B cell (primary cell): Measurements from ENCODE around the gene SWAP70.

ENCODE experiments used
- CTCF ChIP-seq: fragments of 200-600 bp; IDR thresholded peaks from one replicate; pipeline ENCODE4 v1.8.0; 2022; ENCODE audit warnings: antibody characterized with exemption, mild to moderate bottlenecking
- EZH2 ChIP-seq: IDR thresholded peaks from 2 replicates; pipeline ENCODE4 v1.6.1; 2012; ENCODE audit warnings: borderline replicate concordance, low read depth, mild to moderate bottlenecking, moderate library complexity, low read length; ENCODE audit not compliant: insufficient read depth, poor library complexity, severe bottlenecking

- TF ChIP-seq CTCF (no peak), EZH2 (no peak)
These were observed 24.0 kb downstream of the SWAP70 start for GRCh38 chr11:9687711-9688477.
